ENCODE results near the gene MYH14. TPM values are rescaled to one million over a fixed set of nuclear protein-coding genes. Genes with fewer than 3 reads are reported as not detected.

The MYH14 gene
- total RNA-seq, 1 experiment from 2014 or later = not detected

- no peak for DNase-seq (ENCODE audit: unreplicated experiment)
- Mint-ChIP-seq H3K9me3 (ENCODE audit: unreplicated experiment) (peaks cover 23% of the 10 kb centered on the region), H3K27ac (ENCODE audit: low read depth, unreplicated experiment) (no peak overlapping the region), H3K4me1 (ENCODE audit: insufficient read depth, unreplicated experiment) (no peaks in the 10 kb centered on the region), H3K36me3 (ENCODE audit: insufficient read depth, unreplicated experiment) (no peaks in the 10 kb centered on the region), H3K27me3 (ENCODE audit: insufficient read depth, unreplicated experiment) (no peaks in the 10 kb centered on the region), H3K4me3 (ENCODE audit: unreplicated experiment) (no peak overlapping the region)
- no peak for TF ChIP-seq CTCF (IDR thresholded peaks at IDR 0.05; ENCODE audit: unreplicated experiment)
- ChIA-PET POLR2A (no interaction called here), CTCF (no interaction called here)
- intact Hi-C loops (cut with micrococcal nuclease) = no loop called here
- BruUV-seq (replicated peaks) = no TSS peak
Observed at GRCh38 chr19:50176775-50177174, 26.6 kb upstream of the MYH14 start.

GRCh38 chr19:50178320-50178719 lies 25.1 kb upstream of the MYH14 start:
- H3K4me3 Mint-ChIP-seq (ENCODE audit: unreplicated experiment) = no peak overlapping the region
- BruUV-seq (replicated peaks) = no TSS peak
- peaks cover 21% of the 10 kb centered on the region for H3K9me3 Mint-ChIP-seq (ENCODE audit: unreplicated experiment)
- CTCF ChIA-PET = no interaction called here
- DNase-seq (ENCODE audit: unreplicated experiment) = no peak
- TF ChIP-seq CTCF (IDR thresholded peaks at IDR 0.05; ENCODE audit: unreplicated experiment) = no peak
- intact Hi-C loops (cut with micrococcal nuclease) = no loop called here
- no peak overlapping the region for H3K27ac Mint-ChIP-seq (ENCODE audit: low read depth, unreplicated experiment)
- H3K27me3 Mint-ChIP-seq (ENCODE audit: insufficient read depth, unreplicated experiment) = no peaks in the 10 kb centered on the region
- POLR2A ChIA-PET = no interaction called here
- H3K4me1 Mint-ChIP-seq (ENCODE audit: insufficient read depth, unreplicated experiment) = no peaks in the 10 kb centered on the region
- no peaks in the 10 kb centered on the region for H3K36me3 Mint-ChIP-seq (ENCODE audit: insufficient read depth, unreplicated experiment)

- TF ChIP-seq CTCF (IDR thresholded peaks at IDR 0.05; ENCODE audit: unreplicated experiment) = no peak
- no peaks in the 10 kb centered on the region for H3K27me3 Mint-ChIP-seq (ENCODE audit: insufficient read depth, unreplicated experiment)
- CTCF ChIA-PET = no interaction called here
Observed at GRCh38 chr19:50178859-50179537, 24.4 kb upstream of the MYH14 start.

GRCh38 chr19:50181121-50181520 lies 22.3 kb upstream of the MYH14 start:
- ChIA-PET CTCF (interaction anchor here (1.4 kb wide), 1 partner anchor 9 kb away, joined by 3 read pairs; no protein-coding TSS in a partner anchor), POLR2A (no interaction called here)
- no peak overlapping the region for H3K4me3 Mint-ChIP-seq (ENCODE audit: unreplicated experiment)
- no TSS peak for BruUV-seq (replicated peaks)
- no peak overlapping the region for H3K27ac Mint-ChIP-seq (ENCODE audit: low read depth, unreplicated experiment)
- no peaks in the 10 kb centered on the region for H3K27me3 Mint-ChIP-seq (ENCODE audit: insufficient read depth, unreplicated experiment)
- H3K36me3 Mint-ChIP-seq (ENCODE audit: insufficient read depth, unreplicated experiment) = no peaks in the 10 kb centered on the region
- intact Hi-C loops (cut with micrococcal nuclease) = no loop called here
- peaks cover 16% of the 10 kb centered on the region for H3K9me3 Mint-ChIP-seq (ENCODE audit: unreplicated experiment)
- DNase-seq (ENCODE audit: unreplicated experiment) = no peak
- H3K4me1 Mint-ChIP-seq (ENCODE audit: insufficient read depth, unreplicated experiment) = no peaks in the 10 kb centered on the region
- TF ChIP-seq CTCF (IDR thresholded peaks at IDR 0.05; ENCODE audit: unreplicated experiment) = no peak

More at GRCh38 chr19:50178859-50179537, 24.4 kb upstream of the MYH14 start:
- no peak overlapping the region for H3K27ac Mint-ChIP-seq (ENCODE audit: low read depth, unreplicated experiment)
- H3K9me3 Mint-ChIP-seq (ENCODE audit: unreplicated experiment) = peaks cover 19% of the 10 kb centered on the region
- H3K36me3 Mint-ChIP-seq (ENCODE audit: insufficient read depth, unreplicated experiment) = no peaks in the 10 kb centered on the region
- intact Hi-C loops (cut with micrococcal nuclease) = no loop called here
- DNase-seq (ENCODE audit: unreplicated experiment) = no peak
- H3K4me1 Mint-ChIP-seq (ENCODE audit: insufficient read depth, unreplicated experiment) = no peaks in the 10 kb centered on the region
- POLR2A ChIA-PET = no interaction called here
- H3K4me3 Mint-ChIP-seq (ENCODE audit: unreplicated experiment) = no peak overlapping the region
- no TSS peak for BruUV-seq (replicated peaks)
